Measurements from ENCODE around the gene F2RL1.

- TF ChIP-seq, protein P1, sequence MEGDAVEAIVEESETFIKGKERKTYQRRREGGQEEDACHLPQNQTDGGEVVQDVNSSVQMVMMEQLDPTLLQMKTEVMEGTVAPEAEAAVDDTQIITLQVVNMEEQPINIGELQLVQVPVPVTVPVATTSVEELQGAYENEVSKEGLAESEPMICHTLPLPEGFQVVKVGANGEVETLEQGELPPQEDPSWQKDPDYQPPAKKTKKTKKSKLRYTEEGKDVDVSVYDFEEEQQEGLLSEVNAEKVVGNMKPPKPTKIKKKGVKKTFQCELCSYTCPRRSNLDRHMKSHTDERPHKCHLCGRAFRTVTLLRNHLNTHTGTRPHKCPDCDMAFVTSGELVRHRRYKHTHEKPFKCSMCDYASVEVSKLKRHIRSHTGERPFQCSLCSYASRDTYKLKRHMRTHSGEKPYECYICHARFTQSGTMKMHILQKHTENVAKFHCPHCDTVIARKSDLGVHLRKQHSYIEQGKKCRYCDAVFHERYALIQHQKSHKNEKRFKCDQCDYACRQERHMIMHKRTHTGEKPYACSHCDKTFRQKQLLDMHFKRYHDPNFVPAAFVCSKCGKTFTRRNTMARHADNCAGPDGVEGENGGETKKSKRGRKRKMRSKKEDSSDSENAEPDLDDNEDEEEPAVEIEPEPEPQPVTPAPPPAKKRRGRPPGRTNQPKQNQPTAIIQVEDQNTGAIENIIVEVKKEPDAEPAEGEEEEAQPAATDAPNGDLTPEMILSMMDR (conservative IDR thresholded peaks at IDR 0.05; ENCODE audit: low read depth, low read length), result no peak
- TF ChIP-seq EZH2 (IDR thresholded peaks at IDR 0.05; ENCODE audit: borderline replicate concordance, low read depth, low read length, poor library complexity, severe bottlenecking), result no peak
These were observed 33.9 kb downstream of the F2RL1 start for GRCh38 chr5:76852772-76853171.

All from A673 (cell line).